HuH-7 (cell line): ENCODE data around the gene LATS2.

Experiments used
- DNase-seq: peaks from one replicate; pipeline ENCODE4 v3.0.0; 2011; ENCODE audit warnings: low spot score

Gene LATS2

GRCh38 chr13:21047591-21048282 lies 13.6 kb downstream of the LATS2 start:
- no peak for DNase-seq

- DNase-seq, result no peak
Measured at GRCh38 chr13:21047087-21047486, 14.3 kb downstream of the LATS2 start.

GRCh38 chr13:21046203-21046602 lies 15.2 kb downstream of the LATS2 start:
- no peak for DNase-seq

- no peak for DNase-seq
Measured at GRCh38 chr13:21045100-21045499, 16.3 kb downstream of the LATS2 start.

- DNase-seq, result no peak
Measured at GRCh38 chr13:21043898-21044297, 17.5 kb downstream of the LATS2 start.

- no peak for DNase-seq
Measured at GRCh38 chr13:21040120-21040826, 21.1 kb downstream of the LATS2 start.

- DNase-seq, result no peak
Measured at GRCh38 chr13:21039097-21039800, 22.1 kb downstream of the LATS2 start.

- no peak for DNase-seq
Measured at GRCh38 chr13:21037656-21038055, 23.7 kb downstream of the LATS2 start.

GRCh38 chr13:21035498-21035897 lies 25.9 kb downstream of the LATS2 start:
- DNase-seq, result no peak

- no peak for DNase-seq
Measured at GRCh38 chr13:21034603-21035191, 26.7 kb downstream of the LATS2 start.

GRCh38 chr13:21033856-21034602 lies 27.4 kb downstream of the LATS2 start:
- DNase-seq, result no peak

- no peak for DNase-seq
Measured at GRCh38 chr13:21033212-21033840, 28.1 kb downstream of the LATS2 start.

- no peak for DNase-seq
Measured at GRCh38 chr13:21032656-21033055, 28.7 kb downstream of the LATS2 start.

- no peak for DNase-seq
Measured at GRCh38 chr13:21031594-21032275, 29.7 kb downstream of the LATS2 start.

- DNase-seq, result no peak
Measured at GRCh38 chr13:21025539-21025938, 35.8 kb downstream of the LATS2 start.

GRCh38 chr13:21022056-21022979 lies 39.1 kb downstream of the LATS2 start:
- DNase-seq, result no peak

- DNase-seq, result no peak
Measured at GRCh38 chr13:21020581-21020980, 40.8 kb downstream of the LATS2 start.

- no peak for DNase-seq
Measured at GRCh38 chr13:21020176-21020575, 41.2 kb downstream of the LATS2 start.

GRCh38 chr13:21018220-21018619 lies 43.2 kb downstream of the LATS2 start:
- no peak for DNase-seq

- DNase-seq, result no peak
Measured at GRCh38 chr13:21016487-21016886, 44.9 kb downstream of the LATS2 start.
